GM19468 (cell line): ENCODE measurements around the gene KRT16.
"Not testable (repeated sequence)": the region's sequence is repeated elsewhere in the genome, so short reads cannot be mapped to it uniquely, and the experiment has no call there.

Experiments
- ATAC-seq: cut with Tn5 transposase; IDR thresholded peaks from one replicate; pipeline ENCODE4 v1.9.1; 2021; ENCODE audit warnings: mild to moderate bottlenecking, moderate library complexity, moderate number of reproducible peaks; ENCODE audit not compliant: unreplicated experiment; ENCODE audit errors: extremely low read depth

KRT16 gene

DNA sequence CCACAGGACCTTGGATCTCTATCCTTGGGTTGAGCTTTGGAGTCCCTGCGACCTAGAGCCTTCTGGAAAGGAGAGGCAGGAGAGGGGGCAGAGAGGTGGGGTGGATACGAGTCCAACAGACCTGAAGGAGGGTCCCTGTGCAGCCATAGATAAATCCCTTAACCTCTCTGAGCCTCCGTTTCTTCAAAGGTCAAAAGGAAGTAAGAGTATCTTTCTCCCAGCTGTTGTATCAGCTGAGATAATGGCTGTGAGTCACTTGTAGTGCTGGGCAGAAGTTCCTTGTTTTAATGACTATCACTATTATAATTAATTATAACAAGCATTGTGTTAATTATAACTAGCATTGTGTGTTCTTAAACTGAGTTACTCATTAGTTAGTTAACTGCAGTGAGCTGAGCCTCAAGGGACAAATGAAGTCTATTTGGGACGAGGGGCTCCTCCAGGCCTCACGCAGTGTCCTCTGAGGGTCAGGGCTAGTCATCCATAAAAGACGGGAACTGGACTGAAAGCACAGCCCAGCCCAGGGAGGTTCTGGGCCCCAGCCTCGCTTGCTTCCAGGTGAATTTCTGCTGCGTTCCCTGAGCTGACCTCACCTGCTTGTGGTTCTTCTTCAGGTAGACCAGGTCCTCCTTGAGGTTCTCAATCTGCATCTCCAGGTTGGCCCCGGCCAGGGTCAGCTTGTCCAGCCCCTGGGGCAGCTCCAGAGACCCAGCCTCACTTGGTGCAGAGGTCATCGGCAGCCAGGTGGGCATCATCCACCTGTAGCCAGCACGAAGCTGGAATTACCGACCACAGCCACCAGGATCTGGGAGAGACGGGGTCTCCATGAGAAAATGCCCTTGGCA is 17.5 kb upstream of the KRT16 start:
- no peak for ATAC-seq

DNA sequence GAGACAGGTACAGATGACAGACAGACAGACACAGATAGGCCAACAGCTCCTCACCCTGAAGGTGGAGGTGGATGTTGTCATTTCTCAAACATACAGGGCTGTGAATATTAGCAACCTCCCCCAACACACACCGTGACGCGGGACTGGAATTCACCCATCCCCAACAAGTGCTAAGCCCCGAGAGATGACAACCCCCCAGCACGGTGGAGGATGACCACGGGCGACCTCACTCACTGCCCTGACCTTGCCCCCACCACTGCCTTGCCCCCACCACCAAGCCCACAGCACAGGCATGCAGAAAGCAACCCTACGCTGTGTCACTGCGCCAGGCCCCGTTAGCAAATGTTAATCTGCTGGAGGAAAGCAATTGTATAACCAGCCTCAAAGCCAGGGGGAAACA is 16.7 kb upstream of the KRT16 start:
- no peak for ATAC-seq

DNA sequence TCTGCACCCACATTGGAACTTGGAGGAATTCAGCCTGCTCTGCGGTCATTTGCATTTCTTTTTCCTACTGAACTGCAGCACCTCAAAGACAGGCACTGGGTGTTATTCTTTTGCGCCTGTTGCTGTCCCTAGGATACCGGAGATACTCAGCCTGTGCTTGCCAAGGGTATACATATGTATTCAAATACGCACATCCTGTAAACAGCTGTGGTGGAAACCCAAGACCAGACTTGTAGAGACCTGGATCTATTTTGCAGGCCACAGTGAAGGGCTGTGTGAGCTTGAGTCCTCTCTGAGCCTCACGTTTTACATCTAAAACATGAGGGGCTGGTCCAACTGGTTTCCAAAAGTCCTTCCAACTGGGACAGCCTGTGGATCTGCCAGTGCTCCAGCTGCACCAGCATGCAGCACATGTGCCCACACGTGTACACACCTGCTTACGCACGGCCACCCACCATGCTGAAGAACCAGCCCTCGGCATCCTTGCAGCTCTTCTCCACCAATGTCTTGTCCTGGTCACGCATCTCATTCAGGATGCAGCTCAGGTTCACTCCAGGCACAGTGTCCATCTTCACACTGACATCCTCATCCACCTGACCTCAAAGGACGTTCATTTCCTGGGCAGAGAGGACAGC is 16.2 kb upstream of the KRT16 start:
- ATAC-seq = not testable (repeated sequence)

DNA sequence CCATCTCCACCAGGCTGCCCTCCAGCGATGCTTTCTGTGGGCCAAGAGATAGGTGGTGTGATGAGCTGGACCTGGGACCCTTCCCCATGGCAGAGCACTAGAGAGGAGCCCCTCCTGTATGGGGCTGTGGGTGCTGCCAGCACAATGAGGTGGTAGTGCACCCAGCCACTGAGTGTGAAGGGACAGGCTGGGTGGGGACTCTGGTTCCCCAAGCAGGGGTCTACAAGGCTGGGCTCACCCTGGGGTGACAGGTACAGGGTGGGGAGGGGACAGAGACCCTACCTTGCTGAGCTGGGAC is 15.5 kb upstream of the KRT16 start:
- not testable (repeated sequence) for ATAC-seq

DNA sequence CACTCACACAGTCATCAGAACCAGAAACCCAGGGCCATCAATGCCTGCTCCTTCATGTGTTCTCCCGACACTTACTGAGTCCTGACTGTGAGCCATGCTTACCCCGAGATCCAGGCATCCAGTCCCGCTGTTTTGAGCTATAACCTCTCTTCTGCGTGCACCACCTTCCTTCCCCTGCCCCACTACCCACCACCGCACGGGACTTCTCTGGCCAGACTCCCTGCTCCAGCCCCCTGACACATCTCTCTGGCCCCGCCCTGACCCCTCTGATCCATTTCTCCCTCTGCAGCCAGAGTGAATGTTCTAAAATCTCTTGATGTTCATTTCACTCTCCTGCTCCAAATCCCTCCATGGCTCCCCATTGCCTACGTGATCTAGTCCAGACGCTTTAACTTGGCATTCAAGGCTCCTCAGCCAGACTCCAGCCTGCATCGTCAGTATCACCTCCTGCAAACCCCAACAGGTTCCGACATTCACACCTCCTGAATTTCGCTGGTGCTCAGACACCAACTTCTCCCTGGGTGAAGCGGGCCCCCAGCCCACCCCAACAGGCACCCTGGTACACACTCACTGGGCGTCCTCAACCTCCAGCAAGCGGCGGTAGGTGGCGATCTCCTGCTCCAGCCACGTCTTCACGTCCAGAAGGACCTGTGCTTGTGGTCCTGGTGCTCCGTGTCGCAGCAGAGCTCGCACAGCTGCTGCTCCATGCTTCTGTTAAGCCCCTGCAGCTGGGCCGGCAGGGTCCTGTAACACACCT is 14.9 kb upstream of the KRT16 start:
- ATAC-seq = no peak

DNA sequence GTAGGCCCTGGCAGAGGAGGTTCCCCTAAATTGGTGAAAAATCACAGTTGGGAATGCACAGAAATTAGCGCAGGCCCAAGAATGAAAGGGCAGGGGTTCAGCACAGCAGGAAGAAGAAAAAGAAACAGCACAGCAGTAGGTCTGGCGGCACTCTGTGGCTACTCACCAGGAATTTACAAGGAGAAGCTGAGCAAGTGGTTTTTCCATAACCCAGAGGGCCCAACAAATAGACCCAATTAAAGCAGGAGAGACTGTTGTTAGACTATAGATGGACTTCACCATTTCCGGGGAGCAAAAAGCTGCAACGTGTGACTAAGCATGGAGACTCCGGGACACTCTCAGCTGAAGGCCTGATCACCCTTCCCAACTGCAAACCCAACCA is 14.3 kb upstream of the KRT16 start:
- ATAC-seq = not testable (repeated sequence)

DNA sequence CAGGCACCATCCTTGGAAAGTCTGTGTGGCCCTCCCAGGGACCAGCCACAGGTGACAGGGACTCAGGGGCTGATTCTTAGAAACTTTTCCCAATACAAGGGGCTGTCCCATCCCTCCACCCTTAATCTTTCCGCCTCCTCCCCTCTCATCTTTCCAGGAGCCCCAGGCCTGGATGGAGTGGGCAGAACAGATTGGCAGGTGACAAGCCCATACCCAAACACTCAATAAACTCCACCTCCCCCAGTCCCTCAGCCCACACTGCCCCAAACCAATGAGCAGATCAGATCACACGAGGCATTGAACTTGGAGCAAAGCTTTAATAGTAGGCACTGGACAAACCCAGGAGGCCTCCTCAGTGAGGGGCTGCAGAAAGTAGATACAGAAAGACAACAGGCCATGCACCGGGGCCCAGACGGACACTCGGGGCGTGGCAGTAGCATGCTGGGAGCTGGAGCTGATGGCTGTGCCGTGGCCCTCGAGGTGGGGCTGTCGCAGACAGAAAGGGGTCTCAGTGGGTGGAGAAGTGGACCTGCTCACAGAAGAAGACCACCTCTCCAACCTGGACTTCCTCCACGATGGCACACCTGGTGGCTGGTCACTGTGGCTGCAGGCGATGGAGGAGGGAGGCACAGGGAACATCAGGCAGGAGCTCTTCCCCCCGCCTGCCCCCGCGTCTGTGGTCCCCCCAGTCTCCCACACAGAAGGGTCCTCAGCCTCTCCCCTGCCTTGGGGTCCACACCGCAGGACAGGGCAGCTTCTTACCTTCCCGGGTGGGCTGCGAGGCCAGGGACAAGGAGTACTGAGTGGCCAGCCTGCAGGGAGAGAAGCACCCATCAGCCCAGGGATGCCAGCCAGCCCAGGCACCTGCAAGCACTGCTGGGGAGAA is 13.7 kb upstream of the KRT16 start:
- ATAC-seq = not testable (repeated sequence)

DNA sequence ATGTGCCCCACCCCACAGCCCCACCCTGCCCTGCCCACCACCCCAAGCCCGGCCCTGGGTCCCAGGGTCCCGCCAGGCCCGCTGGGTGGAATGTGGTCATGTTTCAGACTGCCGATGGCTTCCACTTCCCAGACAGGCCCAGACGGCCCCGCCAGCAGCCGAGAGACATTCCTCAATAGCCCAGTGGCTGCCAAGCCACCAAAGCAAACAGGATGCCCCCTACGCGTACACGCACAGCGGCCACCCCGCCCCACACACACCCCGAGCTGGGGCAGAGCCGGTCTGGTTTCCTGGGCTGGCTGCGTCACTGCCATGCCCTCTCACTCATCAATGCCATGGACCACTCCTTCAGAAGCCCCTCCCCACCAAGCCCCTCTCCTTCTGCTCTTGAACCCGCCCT is 13.0 kb upstream of the KRT16 start:
- no peak for ATAC-seq

DNA sequence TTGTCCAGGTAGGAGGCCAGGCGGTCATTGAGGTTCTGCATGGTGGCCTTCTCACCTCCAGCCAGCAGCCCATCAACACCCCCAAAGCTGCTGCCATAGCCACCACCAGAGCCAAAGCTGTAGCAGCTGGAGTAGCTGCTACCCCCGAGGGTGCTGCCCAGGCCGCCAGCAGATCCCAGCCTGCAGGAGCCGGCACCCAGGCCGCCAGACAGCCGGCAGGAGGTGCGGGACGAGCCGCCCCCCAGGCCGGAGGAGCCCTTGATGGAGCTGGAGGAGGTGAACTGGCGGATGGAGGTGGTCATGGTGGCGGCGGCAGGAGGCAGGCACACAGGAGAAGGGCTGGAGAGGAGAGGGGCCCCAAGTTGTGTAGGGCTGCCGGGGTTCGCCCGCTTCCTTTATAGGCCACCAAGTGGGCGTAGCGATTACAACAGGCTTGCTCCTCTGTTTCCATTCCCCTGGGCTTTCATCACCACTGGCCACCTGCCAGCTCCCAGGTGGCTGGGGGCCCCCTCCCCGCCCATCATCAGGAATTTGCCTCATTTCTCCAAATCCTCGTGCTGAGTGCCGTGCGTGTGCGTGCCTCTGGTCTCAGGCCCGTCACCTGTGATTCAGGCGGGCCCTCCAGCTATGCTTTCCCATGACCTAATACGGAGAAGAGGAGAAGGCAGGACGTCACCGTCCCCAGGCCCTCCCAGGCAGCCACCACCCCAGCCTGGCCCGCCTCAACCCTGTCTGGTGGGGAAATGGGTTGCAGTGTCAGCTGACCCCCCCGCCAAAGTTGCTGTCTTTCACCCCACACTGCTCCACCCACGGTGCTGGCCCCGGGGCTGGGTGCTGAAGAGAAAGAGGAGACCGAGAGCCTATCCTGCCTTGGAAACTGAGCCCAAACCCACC is 11.9 kb upstream of the KRT16 start, which contains the start of gene KRT17:
Gene KRT17 (minus strand): TSS at position 368 of the 894 bp plus-strand sequence. CDS start 66 bp downstream, at position 302.
- no peak for ATAC-seq

DNA sequence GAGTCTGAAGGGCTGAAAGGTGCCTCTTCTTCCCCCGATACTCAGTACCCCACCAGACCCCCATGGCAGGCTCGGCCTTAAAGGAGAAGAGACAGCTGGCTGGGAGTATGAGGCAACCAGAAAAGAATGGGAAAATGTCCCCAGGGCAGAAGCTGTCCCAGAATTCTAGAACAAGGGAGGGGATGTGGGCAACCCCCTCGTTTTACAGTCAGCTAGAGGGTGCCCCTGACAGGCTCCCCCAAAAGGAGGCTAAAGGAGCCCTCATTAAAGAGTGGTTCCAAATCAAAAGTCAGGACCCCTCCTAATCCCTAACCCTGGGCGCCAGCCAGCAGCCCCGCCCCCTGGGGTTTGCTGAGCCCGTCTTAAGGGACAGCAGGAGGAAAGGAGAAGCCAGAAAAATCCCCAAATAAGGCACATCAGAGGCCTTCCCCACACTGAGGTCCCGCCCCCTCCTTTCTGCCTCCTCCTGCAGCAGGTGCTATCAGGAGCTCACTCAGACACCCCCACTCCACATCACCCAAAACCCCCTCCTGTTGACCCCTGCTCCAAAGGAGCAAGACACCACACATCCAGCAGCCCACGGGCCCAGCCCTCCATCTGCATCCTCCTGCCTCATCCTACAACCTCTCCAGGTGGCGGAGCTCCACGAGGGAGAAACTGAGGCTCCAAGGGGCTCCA is 10.8 kb upstream of the KRT16 start:
- ATAC-seq = not testable (repeated sequence)

DNA sequence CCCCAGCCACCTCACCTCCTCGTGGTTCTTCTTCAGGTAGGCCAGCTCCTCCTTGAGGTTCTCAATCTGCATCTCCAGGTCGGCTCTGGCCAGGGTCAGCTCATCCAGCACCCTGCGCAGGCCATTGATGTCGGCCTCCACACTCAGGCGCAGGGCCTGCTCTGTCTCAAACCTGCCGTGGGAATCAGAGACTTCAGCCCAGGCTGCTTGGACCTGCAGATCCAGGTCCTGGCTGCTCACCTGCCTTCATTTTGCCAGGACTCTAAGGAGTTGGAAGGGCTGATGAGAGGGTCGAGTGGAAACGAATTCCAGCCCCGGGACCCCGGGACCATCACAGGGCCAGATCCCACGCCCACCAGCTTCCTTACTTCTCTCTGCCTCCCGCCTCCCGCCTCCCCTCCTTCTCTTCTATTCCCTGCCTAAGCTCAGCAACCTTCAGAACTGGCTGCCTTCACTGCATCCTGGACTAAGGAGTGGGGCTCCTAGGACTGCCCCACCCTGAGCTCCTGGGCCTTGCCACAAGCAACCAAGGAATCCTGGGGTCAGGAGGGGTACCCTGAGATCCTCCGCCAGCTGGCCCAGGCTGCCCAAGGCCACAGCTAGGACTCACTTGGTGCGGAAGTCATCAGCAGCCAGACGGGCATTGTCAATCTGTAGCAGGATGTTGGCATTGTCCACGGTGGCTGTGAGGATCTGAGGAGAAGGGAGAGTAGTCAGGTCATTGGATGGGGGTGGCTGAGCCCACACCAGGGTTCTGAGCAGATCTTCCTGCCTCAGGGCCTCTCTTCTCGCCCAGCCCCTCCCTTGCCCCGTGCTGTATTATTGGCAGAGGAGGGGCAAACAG is 10.0 kb upstream of the KRT16 start:
- not testable (repeated sequence) for ATAC-seq

DNA sequence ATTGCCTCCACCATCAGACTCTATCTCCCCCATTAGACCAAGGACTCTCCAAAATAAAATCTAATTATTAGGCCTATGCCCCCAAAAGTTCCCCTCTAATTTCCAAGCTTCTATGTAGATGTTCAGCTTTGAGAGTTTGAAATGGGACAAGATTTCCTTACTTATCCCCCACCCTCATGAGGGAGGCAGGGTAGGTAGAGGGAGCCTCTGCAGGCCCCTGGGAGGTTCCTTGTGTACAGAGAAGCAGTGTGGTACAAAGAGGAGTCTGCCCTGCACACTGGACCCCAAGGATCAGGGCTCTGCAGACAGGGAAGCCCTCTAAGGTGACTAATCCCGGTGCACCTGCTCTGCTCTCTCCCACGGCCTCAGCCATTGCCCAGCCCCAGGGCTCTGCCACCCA is 9.3 kb upstream of the KRT16 start:
- no peak for ATAC-seq

DNA sequence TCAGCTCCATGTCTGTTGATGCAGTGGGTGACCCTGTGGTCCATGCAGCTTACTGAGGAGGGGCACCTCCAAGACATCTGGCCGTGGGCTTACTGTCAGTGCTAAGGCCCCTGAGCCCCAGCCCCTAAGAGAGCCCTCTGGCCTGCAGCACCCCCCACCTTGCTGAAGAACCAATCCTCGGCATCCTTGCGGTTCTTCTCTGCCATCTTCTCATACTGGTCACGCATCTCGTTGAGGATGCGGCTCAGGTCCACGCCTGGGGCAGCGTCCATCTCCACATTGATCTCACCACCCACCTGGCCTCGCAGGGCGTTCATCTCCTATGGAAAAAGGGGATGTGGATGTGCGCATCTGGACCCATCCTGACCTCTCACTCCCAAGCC is 8.9 kb upstream of the KRT16 start:
- ATAC-seq = not testable (repeated sequence)

DNA sequence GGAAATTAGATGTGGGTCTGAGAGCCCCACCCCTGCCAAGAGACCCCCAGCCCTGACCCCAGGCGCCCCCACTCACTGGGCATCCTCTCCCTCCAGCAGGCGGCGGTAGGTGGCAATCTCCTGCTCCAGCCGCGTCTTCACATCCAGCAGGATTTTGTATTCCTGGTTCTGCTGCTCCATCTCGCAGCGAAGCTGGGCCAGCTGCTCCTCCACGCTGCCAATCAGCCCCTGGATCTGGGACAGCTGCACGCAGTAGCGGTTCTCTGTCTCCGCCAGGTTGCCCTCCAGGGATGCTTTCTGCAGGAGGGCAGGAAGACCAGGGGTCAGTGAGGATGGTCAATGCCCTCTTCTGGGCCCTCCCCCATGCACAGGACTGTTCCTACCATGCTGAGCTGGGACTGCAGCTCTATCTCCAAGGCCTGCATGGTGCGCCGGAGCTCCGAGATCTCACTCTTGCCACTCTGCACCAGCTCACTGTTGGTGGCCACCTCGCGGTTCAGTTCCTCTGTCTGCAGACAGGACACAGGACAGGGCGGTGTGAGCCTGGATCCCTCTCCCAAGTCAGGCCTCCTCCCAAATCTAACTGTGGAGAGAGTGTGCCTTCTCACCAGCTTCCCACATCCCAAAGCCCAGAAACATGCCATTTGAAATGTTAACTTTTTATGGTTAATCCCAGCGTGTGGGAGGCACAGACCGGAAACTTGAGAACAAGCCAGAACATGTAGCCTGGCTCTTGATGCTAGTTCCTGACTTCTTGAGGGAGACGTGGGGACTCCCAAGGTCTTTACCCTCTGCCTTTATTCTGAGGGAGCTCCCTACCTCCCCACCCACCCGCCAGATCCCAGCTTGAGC is 8.2 kb upstream of the KRT16 start:
- no peak for ATAC-seq

DNA sequence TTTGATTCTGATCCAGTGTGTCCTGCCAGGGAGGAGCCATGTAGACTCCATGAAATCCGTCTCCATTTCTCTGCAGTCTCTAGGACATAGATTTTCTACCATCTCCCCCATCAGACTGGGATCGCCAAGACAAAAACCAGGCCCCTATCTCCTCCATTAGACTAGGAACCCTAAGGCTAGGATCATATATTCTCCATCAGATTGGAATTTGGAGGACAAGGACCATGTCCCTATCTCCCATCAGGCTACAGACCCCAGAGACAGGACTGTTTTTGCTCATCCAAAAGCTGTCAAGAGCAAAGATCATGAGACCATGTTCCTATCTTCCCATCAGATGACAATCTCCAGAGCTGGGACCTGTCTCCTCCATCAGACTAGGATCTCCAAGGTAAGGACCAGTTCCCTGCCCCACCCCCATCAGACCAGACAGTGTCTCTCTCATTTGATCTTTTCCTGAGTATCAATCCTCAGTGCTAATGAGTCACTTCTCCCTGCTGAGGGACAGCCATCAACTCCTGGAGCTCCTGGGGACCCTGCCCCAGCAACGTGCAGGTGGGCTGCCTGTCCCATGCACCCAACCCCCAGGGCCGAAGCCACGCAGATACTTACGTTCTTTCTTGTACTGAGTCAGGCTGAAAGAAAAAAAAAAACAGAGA is 7.5 kb upstream of the KRT16 start:
- not testable (repeated sequence) for ATAC-seq
